Dendritic cell treated with granulocyte-macrophage colony-stimulating factor and Interleukin-4, amounts not matched to agents 40 ng/mL and 50 ng/mL, for 4 days (primary cell): Measurements from ENCODE around the gene NOS2.
"Not testable (repeated sequence)": the region's sequence is repeated elsewhere in the genome, so short reads cannot be mapped to it uniquely, and the experiment has no call there.

Experiments used
- H3K27ac Mint-ChIP-seq: one replicate; pipeline ENCODE4 v1.8.0; 2022; ENCODE audit warnings: mild to moderate bottlenecking, mixed read lengths
- H3K27me3 Mint-ChIP-seq: one replicate; pipeline ENCODE4 v1.8.0; 2022; ENCODE audit warnings: mild to moderate bottlenecking, mixed read lengths
- H3K36me3 Mint-ChIP-seq: one replicate; pipeline ENCODE4 v1.8.0; 2022; ENCODE audit warnings: low read depth, mixed read lengths
- H3K4me1 Mint-ChIP-seq: one replicate; pipeline ENCODE4 v1.8.0; 2022; ENCODE audit warnings: low read depth, mixed read lengths
- H3K4me3 Mint-ChIP-seq: one replicate; pipeline ENCODE4 v1.8.0; 2022; ENCODE audit warnings: mild to moderate bottlenecking, moderate library complexity, mixed read lengths
- H3K9me3 Mint-ChIP-seq: one replicate; pipeline ENCODE4 v1.8.0; 2022; ENCODE audit warnings: mixed read lengths
- intact Hi-C: fragments of 100-400 bp; cut with micrococcal nuclease; formaldehyde crosslinking; loops from one replicate; pipeline ENCODE4 v1.15.0; 2022

The NOS2 gene

DNA sequence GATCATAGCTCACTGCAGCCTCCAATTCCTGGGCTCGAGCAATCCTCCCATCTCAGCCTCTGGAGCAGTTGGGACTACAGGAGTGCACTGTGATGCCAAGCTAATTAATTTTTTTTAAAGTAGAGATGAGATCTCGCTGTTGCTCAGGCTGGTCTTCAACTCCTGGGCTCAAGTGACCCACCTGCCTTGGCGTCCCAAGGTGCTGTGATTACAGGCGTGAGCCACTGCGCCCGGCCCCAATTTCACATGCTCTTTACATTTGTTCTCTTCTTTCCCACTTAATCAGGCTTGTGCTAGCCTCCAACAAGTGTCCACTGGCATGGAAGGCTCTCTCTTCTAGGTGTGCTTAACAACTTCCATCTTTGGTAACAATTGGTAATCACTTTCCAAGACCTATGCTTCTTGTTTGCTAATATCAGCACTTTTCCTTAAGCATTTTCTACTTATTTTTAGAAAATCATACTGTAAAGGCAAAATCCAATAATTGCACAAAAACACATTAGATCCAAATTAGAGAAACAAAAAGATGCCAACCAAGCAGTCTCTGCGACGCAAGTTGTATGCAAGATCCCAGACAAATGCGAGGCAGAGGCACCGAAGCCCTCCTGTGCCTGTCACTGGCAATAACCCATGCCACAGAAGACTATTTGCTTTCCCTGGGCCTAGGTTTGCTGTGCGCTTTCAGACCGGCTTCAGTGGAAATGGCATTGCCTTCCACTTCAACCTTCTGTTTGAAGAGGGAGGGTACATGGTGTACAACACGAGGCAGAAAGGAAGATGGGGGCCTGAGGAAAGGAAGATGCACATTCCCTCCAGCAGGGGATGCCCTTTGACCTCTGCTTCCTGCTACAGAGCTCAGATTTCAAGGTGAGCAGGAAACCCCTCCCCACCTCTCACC lies 52.6 kb downstream of the NOS2 start:
- peak overlapping the region; percentile 72 for H3K27ac Mint-ChIP-seq
- intact Hi-C loops: no loop called here
- no peaks in the 10 kb centered on the region for H3K9me3 Mint-ChIP-seq
- H3K36me3 Mint-ChIP-seq: no peaks in the 10 kb centered on the region
- H3K27me3 Mint-ChIP-seq: peaks cover 2% of the 10 kb centered on the region
- peaks cover 29% of the 10 kb centered on the region for H3K4me1 Mint-ChIP-seq
- no peak overlapping the region for H3K4me3 Mint-ChIP-seq

DNA sequence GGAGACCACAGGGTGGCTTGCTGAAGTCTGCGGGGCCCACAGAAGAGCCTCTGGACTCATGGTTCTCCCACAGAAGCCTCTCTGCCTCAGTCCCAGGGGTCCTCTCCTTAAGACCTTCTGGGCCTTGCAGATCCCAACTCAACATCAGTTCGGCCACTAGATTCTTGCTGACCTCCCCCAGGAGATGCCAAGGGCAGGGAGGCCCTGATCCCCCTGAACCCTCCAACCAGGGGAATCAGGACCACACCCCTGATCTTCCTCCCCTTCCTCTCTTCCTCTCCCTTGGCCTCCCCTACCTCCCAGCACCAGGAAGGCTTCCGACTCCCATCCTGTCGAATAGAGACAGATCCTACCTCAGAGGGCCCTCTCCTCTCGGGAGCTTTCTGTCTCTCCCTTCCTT lies 53.4 kb downstream of the NOS2 start:
- Mint-ChIP-seq H3K4me3 (peak overlapping the region; percentile 0), H3K27me3 (peaks cover 2% of the 10 kb centered on the region), H3K27ac (peak overlapping the region; percentile 72), H3K36me3 (no peaks in the 10 kb centered on the region), H3K9me3 (no peaks in the 10 kb centered on the region), H3K4me1 (peaks cover 37% of the 10 kb centered on the region)
- intact Hi-C loops: no loop called here

DNA sequence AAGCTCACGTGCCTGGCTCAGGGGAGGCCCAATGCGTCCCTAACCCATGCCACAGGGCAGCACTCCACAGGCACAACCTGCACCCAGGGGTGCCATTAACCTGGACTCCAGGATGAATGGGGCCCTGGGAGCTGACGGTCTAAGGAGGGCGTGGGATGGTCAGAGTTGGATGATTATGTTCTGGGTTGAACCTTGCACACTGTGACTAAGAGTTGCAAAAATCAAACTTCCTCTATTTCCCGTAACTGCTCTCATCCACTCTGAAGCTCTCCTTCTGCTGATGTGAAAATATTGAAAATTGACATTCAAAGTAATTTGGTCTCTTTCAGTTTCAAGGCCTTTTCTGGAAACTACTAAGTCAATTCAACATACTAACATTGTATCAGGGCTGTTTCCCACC lies 54.0 kb downstream of the NOS2 start:
- H3K27me3 Mint-ChIP-seq, H3K4me3 Mint-ChIP-seq, H3K9me3 Mint-ChIP-seq, intact Hi-C loops, H3K36me3 Mint-ChIP-seq, H3K27ac Mint-ChIP-seq: not testable (repeated sequence)
- H3K4me1 Mint-ChIP-seq: peaks cover 42% of the 10 kb centered on the region

DNA sequence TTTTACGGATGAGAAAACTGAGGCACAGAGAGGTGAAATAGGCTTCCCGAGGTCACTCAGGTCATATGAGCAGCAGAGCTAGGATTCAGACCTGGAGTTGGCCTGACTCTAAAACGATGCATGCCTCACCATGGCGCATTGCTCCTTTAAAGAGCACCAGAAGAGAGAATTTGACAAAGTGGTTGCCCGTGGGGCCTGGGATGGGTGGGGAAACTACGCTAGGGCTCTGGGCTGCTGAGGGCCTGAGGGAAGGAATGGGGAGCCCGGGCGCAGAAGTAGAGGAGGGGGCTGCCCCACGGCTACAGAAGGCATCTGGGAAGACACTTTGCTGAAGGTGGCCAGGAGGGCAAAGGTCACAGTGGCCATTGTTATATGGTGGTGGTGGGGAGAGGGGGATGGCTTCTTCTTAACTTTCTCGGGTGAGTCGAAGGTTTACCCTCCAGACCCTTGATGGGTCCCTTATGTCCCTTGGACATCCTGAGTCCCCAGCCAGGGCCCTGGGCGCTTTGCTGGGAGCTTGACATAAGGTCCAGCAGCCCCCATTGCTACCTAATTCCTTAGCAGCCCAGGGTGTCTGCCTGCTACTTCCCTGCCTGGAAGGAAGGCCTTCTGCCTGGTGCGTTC lies 55.0 kb downstream of the NOS2 start:
- H3K9me3 Mint-ChIP-seq, intact Hi-C loops, H3K4me3 Mint-ChIP-seq, H3K27me3 Mint-ChIP-seq, H3K36me3 Mint-ChIP-seq: not testable (repeated sequence)
- Mint-ChIP-seq H3K4me1 (peaks cover 43% of the 10 kb centered on the region), H3K27ac (peak overlapping the region; percentile 67)

DNA sequence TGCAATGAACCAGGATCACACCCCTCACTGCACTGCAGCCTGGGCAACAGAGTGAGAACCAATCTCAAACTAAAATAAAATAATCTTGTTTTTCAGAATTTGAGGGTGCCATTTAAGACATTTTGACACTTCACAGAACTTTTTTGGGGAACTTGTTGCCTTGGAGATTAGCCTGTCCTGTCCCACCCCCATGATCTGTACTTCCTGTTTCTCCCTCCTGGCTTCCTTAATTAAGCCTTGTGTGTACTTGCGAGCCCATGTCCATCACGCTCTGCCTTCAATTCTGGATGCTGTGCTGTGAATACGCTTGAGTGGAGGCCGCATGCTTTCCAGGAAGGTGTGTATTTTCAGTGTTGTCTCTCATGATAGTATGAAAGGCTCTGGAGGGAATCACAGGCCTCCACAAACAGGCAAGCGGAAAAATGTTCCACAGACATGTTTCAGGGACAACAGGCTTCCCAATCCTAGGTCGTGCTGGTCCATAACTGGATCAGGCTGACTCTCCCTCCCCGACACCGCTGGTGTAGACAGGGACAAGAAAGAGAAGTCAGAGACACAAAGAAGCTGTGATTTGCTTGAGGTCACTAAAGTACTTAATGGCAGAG lies 56.9 kb downstream of the NOS2 start:
- intact Hi-C loops: no loop called here
- H3K36me3 Mint-ChIP-seq: no peaks in the 10 kb centered on the region
- H3K4me3 Mint-ChIP-seq: no peak overlapping the region
- peak overlapping the region; percentile 77 for H3K27ac Mint-ChIP-seq
- peaks cover 43% of the 10 kb centered on the region for H3K4me1 Mint-ChIP-seq
- no peaks in the 10 kb centered on the region for H3K27me3 Mint-ChIP-seq
- H3K9me3 Mint-ChIP-seq: no peaks in the 10 kb centered on the region

DNA sequence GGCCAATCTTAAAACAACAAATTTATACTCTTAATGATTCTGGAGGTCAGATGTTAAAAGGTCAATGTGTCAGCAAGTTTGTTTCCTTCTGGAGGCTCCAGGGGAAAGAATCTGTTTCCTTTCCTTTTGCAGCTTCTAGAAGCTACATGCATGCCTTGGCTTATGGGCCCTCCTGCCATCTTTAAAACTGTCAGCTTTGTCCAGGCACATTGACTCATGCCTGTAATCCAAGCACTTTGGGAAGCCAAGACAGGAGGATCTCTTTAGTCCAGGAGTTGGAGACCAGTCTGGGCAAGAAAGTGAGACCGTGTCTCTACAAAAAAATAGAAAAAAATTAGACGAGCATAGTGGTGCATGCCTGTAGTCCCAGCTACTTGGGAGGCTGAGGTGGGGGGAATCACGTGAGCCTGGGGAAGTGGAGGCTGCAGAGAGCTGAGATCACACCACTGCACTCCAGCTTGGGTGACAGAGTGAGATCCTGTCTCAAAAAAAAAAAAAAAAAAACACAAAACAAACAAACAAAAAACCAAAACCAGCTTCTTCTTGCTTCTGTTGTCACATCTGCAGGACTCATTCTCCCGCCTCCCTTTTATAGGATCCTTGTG lies 58.3 kb downstream of the NOS2 start:
- Mint-ChIP-seq H3K4me3 (no peak overlapping the region), H3K9me3 (no peaks in the 10 kb centered on the region), H3K4me1 (peaks cover 41% of the 10 kb centered on the region), H3K27me3 (peaks cover 2% of the 10 kb centered on the region), H3K36me3 (no peaks in the 10 kb centered on the region), H3K27ac (no peak overlapping the region)
- intact Hi-C loops: no loop called here

DNA sequence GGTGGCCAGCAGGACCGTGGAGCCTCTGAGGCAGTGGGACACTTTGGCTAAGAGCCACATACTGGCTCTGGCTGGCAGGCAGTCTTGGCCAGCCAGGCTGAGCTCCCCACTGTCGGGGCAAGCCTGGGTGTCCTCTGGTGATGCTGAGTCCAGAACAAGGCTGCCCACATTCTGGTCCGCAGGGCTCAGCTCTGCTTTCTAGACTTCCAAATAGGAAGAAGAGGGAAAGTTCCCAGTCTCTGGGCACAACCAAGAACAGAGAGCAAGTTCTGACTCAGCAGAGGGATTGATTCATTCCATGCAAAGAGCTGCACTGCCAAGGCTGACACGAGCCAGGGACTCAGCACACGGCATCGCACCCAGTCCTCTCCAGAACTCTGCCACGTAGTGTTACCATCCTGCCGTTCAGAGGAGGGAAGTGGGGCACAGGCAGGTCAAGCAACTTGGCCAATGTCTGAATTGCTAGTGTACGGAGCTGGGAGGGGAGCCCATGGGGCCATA lies 58.9 kb downstream of the NOS2 start:
- H3K27ac Mint-ChIP-seq: no peak overlapping the region

DNA sequence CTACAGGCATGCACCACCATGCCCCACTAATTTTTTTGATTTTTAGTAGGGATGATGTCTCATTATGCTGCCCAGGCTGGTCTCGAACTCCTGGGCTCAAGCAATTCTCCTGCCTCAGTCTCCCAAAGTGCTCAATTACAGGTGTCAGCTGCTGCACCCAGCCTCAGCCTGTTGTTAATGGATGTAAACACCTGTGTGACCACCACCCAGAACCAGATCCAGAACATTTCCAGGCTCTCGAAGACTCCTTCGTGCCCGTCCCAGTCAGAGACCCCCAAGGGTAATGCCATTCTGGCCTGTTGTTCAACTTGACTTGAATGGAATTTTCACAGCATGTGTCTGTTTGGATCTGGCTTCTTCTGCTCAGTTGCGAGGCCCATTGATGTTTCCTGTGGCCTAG lies 59.8 kb downstream of the NOS2 start:
- H3K27ac Mint-ChIP-seq, intact Hi-C loops, H3K9me3 Mint-ChIP-seq, H3K4me3 Mint-ChIP-seq, H3K36me3 Mint-ChIP-seq, H3K27me3 Mint-ChIP-seq: not testable (repeated sequence)
- peaks cover 34% of the 10 kb centered on the region for H3K4me1 Mint-ChIP-seq

More for the DNA sequence above, 58.9 kb downstream of the NOS2 start:
- intact Hi-C loops: no loop called here
- no peaks in the 10 kb centered on the region for H3K9me3 Mint-ChIP-seq
- H3K4me1 Mint-ChIP-seq: peaks cover 35% of the 10 kb centered on the region
- no peak overlapping the region for H3K4me3 Mint-ChIP-seq
- no peaks in the 10 kb centered on the region for H3K36me3 Mint-ChIP-seq
- peaks cover 2% of the 10 kb centered on the region for H3K27me3 Mint-ChIP-seq

DNA sequence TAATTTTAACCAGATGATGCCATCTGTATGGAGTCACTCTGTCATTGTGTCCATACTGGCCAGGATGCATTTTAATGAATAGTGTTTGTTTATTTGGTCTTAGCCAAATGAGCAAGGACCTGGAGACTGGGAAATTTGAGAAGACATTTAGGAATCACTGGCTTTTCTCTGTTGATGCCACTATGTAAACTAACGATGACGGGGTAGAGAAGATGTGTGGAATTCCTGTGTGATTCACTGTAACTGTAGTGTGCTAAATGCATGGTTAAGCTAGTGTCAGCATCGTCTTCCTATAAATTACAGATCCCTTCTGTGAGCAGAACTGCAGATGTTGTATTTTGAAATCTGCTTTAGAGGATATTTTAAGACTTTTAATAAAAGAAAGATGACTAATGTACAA lies 66.6 kb downstream of the NOS2 start:
- Mint-ChIP-seq H3K27ac (no peak overlapping the region), H3K36me3 (no peaks in the 10 kb centered on the region), H3K4me3 (no peak overlapping the region), H3K27me3 (peaks cover 10% of the 10 kb centered on the region), H3K4me1 (no peaks in the 10 kb centered on the region), H3K9me3 (no peaks in the 10 kb centered on the region)
- intact Hi-C loops: no loop called here

DNA sequence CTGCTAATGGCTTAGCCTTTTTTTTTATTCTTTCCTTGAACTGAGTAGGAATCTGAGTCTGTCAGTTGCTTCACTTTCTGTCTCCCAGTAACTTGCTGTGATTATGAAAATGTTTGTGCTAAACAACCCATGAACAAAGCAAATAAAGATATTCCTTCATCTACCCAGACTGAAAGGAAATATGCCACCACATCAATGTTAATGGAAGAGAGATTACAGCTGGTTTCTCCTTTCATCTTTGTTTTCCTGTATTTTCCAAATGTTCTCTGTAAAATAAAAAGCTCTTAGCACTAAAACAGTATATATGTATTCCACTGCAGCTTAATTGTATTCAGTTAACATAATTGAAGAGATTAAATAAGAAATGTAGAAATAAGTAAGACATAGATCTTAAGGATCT lies 67.6 kb downstream of the NOS2 start:
- H3K9me3 Mint-ChIP-seq, intact Hi-C loops, H3K27me3 Mint-ChIP-seq: not testable (repeated sequence)

DNA sequence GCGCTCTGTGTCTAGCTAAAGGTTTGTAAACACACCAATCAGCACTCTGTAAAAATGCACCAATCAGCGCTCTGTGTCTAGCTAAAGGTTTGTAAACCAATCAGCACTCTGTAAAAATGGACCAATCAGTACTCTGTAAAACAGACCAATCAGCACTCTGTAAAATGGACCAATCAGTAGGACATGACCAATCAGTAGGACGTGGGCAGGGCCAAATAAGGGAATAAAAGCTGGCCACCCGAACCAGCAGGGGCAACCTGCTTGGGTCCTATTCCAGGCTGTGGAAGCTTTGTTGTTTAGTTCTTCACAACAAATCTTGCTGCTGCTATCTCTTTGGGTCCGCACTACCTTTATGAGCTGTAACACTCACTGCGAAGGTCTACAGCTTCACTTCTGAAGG lies 74.3 kb downstream of the NOS2 start:
- H3K4me3 Mint-ChIP-seq, H3K36me3 Mint-ChIP-seq, H3K27me3 Mint-ChIP-seq, H3K4me1 Mint-ChIP-seq, H3K27ac Mint-ChIP-seq, H3K9me3 Mint-ChIP-seq, intact Hi-C loops: not testable (repeated sequence)

More for the DNA sequence above, 67.6 kb downstream of the NOS2 start:
- not testable (repeated sequence) for H3K4me1 Mint-ChIP-seq, H3K36me3 Mint-ChIP-seq, H3K27ac Mint-ChIP-seq, H3K4me3 Mint-ChIP-seq

DNA sequence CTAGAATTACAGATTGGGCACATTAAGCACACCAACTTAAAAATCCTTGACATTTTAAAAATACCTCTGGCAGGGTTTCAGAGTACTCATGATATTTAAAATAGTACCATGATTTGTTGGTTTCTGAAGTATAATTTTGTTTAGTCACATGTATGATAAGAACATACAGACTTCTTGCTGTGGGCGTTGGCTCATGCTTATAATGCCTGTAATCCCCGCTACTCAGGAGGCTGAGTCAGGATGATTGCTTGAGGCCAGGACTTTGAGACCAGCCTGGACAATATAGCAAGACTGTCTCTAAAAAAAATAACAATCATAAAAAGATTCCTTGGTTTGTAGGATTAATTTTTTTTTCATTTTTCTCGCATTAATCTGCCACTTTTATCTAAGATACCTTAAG lies 78.5 kb downstream of the NOS2 start:
- no peak overlapping the region for H3K4me3 Mint-ChIP-seq
- intact Hi-C loops: no loop called here
- no peak overlapping the region for H3K27ac Mint-ChIP-seq
- H3K9me3 Mint-ChIP-seq: no peaks in the 10 kb centered on the region
- peaks cover 14% of the 10 kb centered on the region for H3K27me3 Mint-ChIP-seq
- no peaks in the 10 kb centered on the region for H3K36me3 Mint-ChIP-seq
- H3K4me1 Mint-ChIP-seq: no peaks in the 10 kb centered on the region
